Raji (cell line): ENCODE measurements around the gene CARD10.

ENCODE experiments used
- POLR2A ChIP-seq: IDR thresholded peaks from 2 replicates; pipeline ENCODE4 v1.6.1; 2011; ENCODE audit warnings: low read depth, low read length, control low read depth; ENCODE audit not compliant: insufficient read depth

The CARD10 gene

GRCh38 chr22:37516456-37516855 is 2.8 kb downstream of the CARD10 start:
- no peak for TF ChIP-seq POLR2A

- TF ChIP-seq POLR2A = no peak
Observed at GRCh38 chr22:37515901-37516300, 3.3 kb downstream of the CARD10 start.

GRCh38 chr22:37514526-37515051 is 4.6 kb downstream of the CARD10 start:
- no peak for TF ChIP-seq POLR2A

- TF ChIP-seq POLR2A = no peak
Observed at GRCh38 chr22:37511395-37512104, 7.7 kb downstream of the CARD10 start.

GRCh38 chr22:37510091-37510490 is 9.1 kb downstream of the CARD10 start:
- TF ChIP-seq POLR2A = no peak

GRCh38 chr22:37509059-37509860 is 10.0 kb downstream of the CARD10 start:
- no peak for TF ChIP-seq POLR2A

- no peak for TF ChIP-seq POLR2A
Observed at GRCh38 chr22:37508431-37508992, 10.7 kb downstream of the CARD10 start.

- no peak for TF ChIP-seq POLR2A
Observed at GRCh38 chr22:37507731-37508130, 11.5 kb downstream of the CARD10 start.

- no peak for TF ChIP-seq POLR2A
Observed at GRCh38 chr22:37505989-37506388, 13.2 kb downstream of the CARD10 start.

- no peak for TF ChIP-seq POLR2A
Observed at GRCh38 chr22:37505565-37505964, 13.7 kb downstream of the CARD10 start.

GRCh38 chr22:37504964-37505363 is 14.3 kb downstream of the CARD10 start:
- no peak for TF ChIP-seq POLR2A

- no peak for TF ChIP-seq POLR2A
Observed at GRCh38 chr22:37503850-37504249, 15.4 kb downstream of the CARD10 start.

GRCh38 chr22:37503183-37503683 is 16.0 kb downstream of the CARD10 start:
- no peak for TF ChIP-seq POLR2A

GRCh38 chr22:37502342-37503182 is 16.7 kb downstream of the CARD10 start:
- TF ChIP-seq POLR2A = no peak

- no peak for TF ChIP-seq POLR2A
Observed at GRCh38 chr22:37501610-37502341, 17.4 kb downstream of the CARD10 start.
